ENCODE measurements around the gene PLXNB1.
"Not testable (repeated sequence)": the region's sequence is repeated elsewhere in the genome, so short reads cannot be mapped to it uniquely, and the experiment has no call there.

PLXNB1 gene

DNA sequence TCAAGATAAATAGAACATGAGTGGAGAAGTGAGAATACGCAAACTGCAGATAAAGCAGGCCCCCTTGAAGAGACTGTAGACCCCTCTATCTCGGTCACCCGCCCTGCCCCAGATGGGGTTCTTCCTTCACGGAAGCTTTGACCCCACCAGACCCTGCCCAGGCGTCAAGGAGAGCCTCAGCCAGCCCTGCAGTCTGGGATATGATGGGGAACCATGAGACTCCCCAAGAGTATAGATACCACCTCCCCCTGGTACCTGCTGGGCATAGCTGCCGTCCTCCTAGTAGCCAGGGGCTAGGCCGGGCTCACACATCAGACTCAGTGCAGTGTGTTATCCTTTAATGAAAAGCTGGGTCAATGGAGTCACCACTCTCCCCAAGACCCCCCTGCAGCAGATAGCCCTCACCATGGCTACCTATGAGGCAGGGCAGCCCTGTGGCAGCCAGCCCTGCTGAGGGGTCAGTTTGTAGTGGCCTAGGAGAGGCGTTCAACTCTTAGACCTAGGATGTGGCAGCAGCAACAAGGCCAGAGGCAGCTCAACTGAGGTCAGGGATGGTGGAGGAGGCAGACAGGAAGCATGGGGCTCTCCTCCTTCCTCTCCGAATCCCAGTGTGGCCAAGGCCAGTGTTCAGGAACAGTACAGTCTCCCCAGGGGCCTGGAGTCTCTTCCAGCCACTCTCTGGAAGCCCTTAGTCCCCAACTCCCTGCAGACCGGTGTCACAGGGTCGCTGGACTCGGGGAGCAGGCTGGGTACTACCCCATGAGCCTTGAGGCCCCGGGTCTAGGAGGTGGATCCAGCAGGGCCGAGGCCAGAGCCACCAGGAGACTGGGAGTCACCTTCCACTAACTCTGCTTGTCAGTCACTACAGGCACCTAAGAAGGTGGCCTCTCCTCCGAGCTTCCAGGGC is 26.1 kb downstream of the PLXNB1 start:
- no peak for DNase-seq

DNA sequence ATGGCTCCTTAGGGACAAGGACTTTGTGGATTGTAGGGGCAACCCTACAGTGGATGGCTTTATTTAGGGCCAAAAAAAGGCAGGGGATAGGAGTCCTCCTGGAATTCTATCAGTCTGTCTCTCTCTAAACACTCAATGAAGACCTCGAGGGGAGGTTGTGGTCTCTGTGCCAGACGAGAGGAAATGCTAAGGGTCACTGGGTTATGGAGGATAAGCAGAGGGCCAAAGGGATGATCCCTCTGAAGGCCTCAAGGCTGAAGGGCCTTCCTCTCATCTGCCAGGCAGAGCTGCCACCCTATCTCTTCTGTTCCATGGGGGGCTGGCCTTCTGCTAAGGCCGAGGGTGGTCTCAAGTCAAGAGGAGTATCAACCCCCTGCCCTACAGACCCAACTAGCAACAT is 27.0 kb downstream of the PLXNB1 start:
- DNase-seq: no peak

DNA sequence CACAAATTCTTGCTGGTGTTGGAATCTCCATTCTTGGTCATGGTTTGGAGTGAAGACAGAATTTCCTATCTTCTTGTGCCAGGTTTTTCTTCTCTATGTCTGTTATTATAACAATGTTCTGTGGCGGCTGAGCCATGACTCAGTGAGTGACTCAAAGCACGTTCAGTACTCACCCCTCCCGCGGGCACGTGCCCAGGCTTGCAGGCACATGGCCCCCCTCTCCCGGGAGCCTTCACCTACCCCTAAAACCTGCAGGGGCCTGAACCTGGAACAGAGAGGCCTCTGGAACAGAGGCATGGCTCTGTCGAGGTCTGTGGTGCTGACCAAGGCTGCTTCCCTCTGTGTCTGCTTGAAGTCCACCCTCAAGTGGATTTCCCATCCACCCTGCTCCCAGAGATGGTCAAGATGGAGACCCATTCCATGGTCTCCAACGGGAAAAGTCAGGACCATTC is 27.6 kb downstream of the PLXNB1 start:
- DNase-seq: no peak

DNA sequence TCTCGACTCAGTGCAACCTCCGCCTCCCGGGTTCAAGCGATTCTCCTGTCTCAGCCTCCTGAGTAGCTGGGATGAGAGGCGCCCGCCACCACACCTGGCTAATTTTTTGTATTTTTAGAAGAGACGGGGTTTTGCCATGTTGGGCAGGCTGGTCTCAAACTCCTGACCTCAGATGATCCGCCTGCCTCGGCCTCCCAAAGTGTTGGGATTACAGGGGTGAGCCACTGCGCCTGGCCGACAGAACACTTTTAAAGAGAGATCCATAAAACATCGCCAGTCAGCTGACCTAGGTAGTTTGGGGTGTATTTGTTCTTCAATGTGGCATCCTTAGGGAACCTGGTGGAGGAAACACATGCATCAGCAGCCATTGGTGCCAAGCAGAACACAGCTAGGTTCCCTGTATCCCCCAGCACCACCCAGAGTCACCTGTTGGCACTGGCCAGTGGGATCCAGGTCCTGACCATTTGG is 28.4 kb downstream of the PLXNB1 start:
- not testable (repeated sequence) for DNase-seq

DNA sequence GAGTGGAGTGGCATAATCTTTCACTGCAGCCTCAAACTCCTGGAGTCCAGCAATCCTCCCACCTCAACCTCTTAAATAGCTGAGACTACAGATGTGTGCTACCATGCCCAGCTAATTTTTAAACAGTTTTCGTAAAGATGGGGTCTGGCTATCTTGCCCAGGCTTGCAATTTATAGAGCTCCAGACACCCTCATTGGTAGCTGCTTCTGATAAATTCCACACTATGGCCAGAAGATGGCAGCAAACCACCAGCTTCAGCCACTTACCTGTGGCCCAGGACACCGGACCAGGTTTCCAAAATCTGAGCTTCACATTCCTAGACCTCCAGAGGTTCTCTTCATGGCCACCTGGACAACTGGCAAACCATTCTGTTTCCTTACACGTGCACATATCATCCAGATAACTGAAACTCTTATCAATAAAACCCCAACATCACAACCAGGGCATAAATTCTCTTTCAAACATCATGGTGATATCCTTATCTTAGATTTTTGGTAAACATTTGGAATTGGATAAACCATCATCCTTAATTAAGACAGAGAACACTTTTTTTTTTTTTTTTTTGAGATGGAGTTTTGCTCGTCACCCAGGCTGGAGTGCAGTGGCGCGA is 29.0 kb downstream of the PLXNB1 start:
- no peak for DNase-seq

DNA sequence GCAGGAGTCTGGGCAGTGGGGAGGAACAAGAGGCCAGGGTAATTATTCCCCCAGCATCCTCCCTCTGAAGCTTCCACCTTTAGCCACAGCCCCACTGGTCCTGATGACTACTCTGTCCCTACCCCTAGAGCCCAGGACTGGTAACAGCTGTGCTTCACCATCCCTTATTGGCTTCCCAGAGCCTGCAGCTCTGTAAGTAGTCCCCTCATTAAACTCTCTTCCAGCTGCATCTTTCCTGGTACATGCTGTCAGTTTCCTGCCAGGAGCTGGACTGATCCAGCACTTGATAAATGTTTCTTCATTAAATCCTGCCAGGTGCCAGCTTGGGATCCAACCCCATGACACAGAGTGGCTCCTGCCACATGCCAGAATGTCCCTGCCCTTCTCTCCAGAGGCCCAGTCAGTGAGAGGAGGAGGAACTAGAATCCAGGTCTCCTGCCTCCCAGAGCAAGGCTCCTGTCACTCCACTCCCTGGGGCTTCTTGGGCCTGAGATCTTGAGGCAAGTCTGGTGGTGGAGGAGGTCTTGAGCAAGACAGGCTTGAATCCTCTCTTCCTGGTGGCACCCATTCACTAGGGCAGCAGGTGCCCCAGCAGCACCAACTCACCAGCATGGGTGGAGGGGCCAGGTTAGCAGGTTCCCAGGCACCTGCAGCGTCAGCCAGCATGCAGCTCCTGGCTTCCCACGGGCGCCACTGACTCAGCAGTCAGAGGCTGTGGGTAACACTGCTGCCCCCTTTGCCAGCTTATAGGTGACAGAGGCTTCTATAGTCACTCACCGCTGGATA is 30.3 kb downstream of the PLXNB1 start:
- DNase-seq: no peak

DNA sequence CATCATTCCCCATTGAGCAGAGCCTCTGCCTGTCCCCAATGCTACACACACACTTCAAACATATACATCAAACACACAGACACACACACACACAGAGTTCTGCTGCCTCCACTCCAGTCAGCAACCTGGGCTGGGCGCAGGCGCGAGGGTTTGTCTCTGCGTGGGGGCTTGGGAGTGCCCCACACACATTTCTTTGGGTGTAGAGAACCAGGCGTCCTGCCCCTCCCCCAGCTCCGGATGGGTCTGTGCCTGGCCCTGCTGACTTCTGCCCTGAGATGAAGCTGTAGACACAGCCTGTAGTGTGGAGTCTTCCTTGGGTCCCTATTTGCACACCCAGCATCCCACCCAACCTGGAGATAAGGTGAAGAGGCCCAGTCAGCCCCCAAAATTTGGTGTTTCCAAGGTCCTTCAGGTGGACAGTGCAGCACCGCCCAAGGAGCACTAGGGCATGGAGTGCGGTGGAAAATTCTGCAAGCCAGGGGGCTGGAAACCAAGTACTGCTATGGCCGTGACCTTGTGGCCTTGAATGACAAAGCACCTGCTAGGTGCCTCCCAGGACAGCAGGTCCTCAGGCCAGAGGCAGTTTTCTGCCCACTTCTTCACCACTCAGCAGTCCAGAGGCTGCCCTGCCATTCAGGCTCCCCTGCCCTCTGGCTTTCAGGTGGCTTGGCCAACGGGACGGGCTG is 31.0 kb downstream of the PLXNB1 start:
- no peak for DNase-seq

DNA sequence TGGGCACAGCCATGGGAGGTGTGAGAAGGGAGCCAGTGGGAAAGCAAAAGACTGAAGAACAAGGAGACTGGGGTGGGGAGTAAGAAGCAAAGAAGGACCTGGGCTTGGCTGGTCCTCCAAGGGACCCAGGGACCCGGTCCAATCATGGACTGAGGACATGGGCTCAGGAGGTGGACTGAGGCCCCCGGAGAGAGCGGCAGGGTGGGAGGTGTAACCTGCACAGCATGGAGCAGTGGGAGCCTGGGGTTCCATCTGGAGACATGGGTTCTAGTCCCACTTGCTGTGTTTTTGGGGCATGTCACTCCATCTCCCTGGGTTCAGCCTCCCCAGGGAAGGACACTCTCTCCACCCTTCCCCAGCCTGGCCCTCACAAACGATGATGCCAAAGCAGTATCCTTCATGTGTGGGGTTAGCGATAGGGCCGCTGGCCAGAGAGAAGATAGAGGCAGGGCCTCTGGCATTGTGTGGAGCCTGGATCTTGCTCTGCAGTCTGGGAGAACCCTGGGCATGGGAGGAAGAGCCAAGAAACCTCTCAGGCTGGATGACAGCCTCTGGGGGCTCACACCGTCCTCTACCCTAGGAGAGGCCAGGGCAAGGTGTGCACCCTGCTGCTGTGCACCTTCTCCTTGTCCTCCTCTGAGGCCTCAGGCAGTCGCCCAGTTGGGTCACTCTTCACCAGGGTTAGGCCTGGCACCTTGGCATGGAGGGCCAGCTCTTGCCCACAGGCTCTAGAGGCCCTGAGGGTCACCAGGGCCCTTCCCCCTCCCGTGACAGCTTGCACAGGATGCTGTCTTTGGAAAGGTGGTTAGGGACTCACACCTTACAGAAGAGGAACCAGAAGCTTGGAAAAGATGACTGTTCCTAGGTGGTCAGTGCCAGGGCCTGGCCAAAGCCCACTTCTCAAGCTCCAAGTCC is 31.9 kb downstream of the PLXNB1 start:
- DNase-seq: no peak

DNA sequence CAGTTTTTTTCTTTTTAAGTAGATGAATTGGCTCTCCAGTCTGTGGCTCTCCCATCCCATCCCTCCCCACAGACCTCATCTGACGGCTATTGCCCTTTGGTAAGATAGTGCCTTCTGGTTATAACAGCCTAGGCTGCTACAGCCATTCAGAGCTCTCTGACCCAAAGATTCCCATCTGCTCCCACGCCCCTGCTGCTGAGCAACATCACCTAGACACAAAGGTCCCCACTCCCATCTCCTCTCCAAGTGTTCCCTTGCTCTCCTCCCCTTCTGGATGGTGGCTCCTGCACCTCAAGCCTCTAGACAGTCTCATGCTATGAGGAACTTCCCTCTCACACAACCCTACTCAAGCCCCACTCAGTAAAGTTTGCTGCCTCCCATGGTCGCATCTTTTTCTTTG is 34.2 kb downstream of the PLXNB1 start:
- no peak for DNase-seq

DNA sequence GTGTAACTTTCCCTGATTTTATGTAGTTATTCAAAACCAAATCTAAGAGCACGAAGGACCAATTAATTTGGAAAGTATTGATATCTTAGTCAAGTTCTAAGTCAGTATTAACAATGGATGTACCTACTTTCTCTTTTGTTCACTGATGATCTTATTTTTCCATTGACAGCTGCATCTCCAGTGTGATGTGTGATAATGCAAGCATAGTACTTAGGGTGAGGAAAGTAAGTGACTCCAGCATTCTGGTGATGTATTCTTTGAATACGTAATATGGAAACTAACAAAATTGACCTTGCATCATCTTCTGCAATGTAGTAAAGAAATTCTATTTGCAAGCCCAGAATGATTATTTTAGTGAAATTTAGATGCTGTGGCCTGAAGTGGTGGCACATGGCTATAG is 35.5 kb downstream of the PLXNB1 start:
- no peak for DNase-seq

DNA sequence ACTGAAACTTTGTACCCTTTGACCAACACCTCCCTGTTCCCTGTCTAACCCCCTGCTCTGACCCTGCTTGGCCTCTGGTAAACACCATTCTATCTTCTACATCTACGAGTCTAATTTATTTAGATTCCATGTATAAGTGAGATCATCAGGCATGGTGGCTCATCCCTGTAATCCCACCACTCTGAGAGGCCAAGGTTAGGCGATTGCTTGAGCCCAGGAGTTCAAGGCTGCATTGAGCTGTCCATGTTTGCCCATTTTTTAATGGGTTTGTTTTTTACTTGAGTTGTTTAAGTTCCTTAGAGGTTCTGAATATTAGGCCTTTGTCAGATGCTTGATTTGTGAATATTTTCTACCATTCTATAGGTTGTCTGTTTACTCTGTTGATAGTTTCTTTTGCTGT is 40.9 kb downstream of the PLXNB1 start:
- no peak for DNase-seq

DNA sequence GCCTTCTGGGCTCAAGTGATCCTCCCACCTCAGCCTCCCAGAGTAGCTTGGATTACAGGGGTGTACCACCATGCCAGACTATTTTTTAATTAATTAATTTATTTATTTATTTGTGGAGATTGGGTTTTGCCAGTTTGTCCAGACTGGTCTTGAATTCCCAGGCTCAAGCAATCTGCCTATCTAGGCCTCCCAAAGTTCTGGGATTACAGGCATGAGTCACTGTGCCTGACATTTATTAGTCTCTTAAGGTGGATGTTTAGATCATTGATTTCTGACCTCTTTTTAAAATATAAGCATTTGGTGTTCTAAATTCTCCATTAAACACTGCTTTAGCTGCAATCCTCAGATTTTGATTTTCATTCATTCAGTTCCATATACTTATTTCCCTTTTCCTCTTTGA is 42.3 kb downstream of the PLXNB1 start:
- no peak for DNase-seq

DNA sequence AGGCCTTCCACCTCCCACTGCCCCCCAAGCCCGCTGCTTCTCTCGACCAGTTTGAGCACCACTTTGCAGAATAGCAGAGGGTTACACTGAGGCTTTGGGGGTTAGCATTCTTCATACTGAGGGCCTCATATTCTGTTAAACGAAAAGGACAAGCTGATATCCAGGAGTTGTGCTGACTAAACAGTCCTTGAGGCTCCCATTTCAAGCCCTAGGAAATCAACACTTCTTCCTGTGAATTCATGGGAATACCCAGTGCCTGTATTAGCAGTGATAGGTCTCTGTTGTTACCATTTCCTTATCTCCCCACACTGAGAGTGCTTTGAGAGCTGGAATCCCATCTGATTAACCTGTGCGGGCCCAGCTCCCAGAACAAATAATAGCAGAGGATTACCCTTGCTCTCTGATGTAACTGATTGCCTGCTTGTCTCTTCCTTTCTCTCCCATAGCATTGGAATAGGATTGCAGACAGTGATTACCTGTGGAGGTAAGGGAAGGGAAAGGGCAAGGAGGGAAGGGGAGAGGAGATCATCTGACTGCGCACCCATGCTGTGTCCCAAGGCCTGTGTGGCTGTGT is 56.9 kb downstream of the PLXNB1 start:
- no peak for DNase-seq

DNA sequence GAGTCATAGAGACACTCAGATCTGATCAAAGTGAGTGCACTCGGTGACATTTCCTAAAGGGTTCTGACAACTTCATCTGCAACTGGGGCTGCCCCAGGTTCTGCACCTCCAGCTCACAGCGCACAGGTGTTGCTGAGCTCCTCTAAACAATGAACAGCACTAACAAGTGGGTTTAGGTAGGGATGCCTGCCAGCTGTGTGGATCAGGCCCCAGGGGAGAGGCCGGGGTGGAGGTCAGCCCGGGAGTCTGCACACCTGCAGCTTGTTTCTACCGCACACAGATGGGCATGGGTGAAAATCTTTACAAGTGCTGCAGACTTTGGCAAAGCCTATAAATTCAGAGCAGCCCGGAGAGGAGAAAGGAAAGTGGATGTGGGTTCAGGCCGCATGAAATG is 57.5 kb downstream of the PLXNB1 start:
- DNase-seq: no peak

DNA sequence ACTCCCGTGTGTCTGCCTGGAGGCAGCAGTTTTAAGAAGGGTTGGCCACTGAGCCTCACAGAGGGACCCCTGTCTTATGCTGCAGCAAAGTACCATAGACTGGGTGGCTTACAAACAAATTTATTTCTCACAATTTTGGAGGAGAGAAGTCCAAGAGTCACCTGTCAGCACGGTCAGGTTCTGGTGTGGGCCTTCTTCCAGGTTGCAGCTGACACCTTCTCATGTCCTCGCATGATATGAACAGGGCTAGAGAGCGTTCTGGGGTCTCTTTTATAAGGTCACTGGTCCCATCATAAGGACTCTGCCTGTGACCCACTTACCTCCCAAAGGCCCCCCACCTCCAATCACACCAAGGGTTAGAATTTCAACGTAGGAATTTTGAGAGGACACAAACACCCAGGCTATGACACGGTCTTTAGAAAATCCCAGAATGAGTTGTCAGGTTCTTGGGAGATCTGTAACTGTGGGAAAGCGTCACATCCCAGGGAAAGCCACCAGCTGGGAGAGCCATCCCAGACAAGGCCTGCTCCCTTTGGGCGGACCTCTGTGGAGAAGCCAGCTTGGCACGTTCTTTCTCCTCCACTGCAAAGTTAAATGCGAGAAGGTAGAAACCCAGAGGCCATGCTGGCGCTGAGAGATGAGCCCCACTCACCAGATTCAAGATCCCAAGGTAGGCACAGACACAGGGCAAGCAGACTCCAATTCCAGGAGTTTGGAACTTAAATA is 58.1 kb downstream of the PLXNB1 start, which contains the start of gene FBXW12:
FBXW12 (plus strand) TSS at position 569 of the 726 bp plus-strand sequence. CDS start 549 bp downstream, outside the sequence.
- DNase-seq: no peak

DNA sequence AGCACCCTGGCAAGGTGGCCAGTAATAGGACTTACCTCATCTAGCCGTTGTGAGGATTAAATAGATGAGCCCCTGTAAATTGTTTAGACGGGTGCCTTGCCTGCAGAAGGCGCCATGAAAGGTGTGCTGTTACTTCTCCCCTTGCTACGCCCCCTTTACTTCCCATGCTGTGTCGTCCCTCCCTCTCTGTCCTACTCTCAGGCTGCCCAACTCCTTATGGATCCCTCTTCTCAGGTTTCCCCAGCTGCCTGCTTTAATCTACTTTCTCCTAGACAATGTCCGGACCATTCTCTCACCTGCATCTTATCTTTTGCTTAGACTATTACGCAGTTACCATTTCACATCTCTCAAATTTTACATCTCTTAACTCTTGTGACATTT is 59.6 kb downstream of the PLXNB1 start:
- no peak for DNase-seq

DNA sequence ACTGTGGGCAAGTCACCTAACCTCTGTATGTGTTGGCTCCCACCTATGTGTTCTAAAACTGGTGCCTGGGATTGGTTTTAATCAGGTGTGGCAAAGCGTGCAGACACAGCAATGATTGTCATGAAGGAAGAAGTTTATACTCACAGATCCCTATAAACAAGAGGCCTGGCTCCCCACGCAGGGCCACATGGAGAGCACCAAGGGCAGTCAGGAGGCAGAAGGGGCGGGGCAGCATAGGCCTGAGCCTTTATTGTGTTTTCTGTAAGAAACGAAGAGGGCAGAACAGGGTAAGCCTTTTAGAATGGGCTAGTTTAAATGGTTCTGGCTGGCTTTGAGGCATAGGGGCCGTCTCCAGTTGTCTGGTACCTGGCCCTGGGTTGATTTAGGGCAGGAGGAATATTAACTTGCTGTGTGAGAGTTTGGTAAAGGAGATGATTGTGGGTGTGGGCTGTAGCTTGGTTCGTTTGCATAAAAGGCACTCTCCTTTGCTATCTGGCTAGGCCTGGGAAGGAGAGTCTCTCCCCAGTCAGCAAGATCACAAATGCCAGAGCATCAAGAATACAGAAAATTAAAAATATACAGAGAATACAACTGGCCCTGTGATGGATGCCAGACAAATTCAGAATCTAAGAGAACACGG is 60.1 kb downstream of the PLXNB1 start:
- no peak for DNase-seq

DNA sequence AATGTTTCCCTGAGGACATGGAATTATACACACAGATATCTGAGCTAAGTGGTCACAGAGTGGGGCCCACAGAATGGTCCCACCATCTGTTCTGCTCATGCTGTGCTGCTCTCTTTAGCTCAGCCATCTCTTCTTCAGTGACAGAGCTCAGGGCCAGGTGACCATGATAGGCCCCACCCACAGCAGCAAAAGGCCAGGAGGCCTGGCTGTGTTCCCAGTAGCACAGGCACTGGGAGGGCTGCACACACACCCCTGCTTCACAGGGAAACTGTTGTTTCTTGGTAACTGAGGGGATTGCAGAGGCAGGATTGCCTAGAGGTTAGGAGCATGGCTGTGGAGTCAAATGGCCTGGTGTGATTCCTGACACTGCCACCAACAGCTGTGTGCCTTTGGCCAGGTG is 62.7 kb downstream of the PLXNB1 start:
- DNase-seq: no peak

DNA sequence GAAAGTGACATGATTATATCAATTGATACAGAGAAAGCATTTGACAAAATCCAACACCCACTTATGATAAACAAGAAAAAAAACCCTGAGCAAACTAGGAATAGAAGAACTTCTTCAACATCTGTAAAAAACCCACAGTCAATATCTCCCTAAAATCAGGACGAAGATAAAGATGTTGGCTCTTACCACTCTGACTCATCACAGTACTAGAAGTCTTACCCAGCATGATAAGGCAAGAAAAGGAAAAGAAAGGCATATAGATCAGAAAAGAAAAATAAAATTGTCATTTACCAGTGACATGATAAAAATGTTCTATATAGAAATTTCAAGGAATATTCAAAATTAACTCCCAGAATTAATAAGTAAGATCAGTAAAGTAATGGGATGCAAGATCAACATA is 65.0 kb downstream of the PLXNB1 start:
- DNase-seq: no peak

DNA sequence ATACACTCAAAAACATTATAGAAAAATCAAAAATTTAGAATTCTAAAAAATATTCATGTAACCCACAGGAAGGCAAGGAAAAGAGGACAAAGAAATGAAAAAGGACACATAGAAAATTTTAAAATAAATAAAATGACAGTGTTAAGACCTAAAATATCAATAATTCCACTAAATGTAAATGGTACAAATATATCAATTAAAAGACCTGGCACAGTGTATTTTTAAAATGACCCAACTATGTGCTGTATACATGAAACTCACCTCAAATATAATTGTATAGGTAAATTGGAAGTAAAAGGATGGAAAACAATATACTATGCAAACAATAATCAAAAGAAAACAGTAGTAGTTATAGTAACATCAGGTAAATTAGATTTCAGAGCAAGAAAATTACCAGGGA is 68.0 kb downstream of the PLXNB1 start:
- DNase-seq: no peak

Data from NCI-H1048 (cell line).